Esophagus (tissue), 2 donors: ENCODE measurements around the gene KIRREL3. TPM values are rescaled to one million over a fixed set of nuclear protein-coding genes. Genes with fewer than 3 reads are reported as not detected.

Experiments
- H3K27ac ChIP-seq, 2 donors: one replicate each; pipeline ENCODE4 v1.5.1; 2013; ENCODE audit warnings: low read depth in 2 of 2, mild to moderate bottlenecking in 2 of 2, inconsistent platforms in 1 of 2, low read length in 1 of 2, moderate library complexity in 1 of 2
- H3K27me3 ChIP-seq, 2 donors: one replicate each; pipeline ENCODE4 v1.6.1; 2013; ENCODE audit warnings: low read length in 2 of 2, control low read depth in 1 of 2, mild to moderate bottlenecking in 1 of 2; ENCODE audit not compliant: insufficient read depth in 2 of 2, control insufficient read depth in 1 of 2
- H3K36me3 ChIP-seq, 2 donors: one replicate each; pipeline ENCODE4 v1.6.1; 2013; ENCODE audit warnings: low read length in 1 of 2; ENCODE audit not compliant: control insufficient read depth in 2 of 2, insufficient read depth in 2 of 2
- H3K4me1 ChIP-seq, 2 donors: one replicate each; pipeline ENCODE4 v1.6.1; 2013; ENCODE audit warnings: low read length in 1 of 2; ENCODE audit not compliant: control insufficient read depth in 2 of 2, insufficient read depth in 2 of 2
- H3K4me3 ChIP-seq, 2 donors: one replicate each; pipeline ENCODE4 v1.5.1; 2013; ENCODE audit warnings: low read length in 2 of 2, mild to moderate bottlenecking in 2 of 2, low read depth in 1 of 2, moderate library complexity in 1 of 2
- H3K9me3 ChIP-seq, 2 donors: one replicate each; pipeline ENCODE4 v1.6.1; 2013; ENCODE audit warnings: mild to moderate bottlenecking in 2 of 2, low read depth in 1 of 2, low read length in 1 of 2, moderate library complexity in 1 of 2; ENCODE audit not compliant: control insufficient read depth in 2 of 2, insufficient read depth in 1 of 2
- WGBS, 2 donors: extraction: QIAGEN DNeasy Blood & Tissue Kit; methylation state at CpG; one replicate each; pipeline ENCODE4 v1.1.7; 2013; 5-methylcytosine and 5-hydroxymethylcytosine counted together
- polyA plus RNA-seq, 2 donors: library from polyadenylated mRNA; stranded (reverse); fragments of 200-250 nt; gene quantifications; one replicate each; pipeline ENCODE4 v1.2.3, GENCODE V29; 2013
- donor health status: healthy with polysubstance abuse.
- donor health status: Bipolar disorder and iron deficiency.

The KIRREL3 gene
- polyA plus RNA-seq, 2 donors, result 0.05 to 0.12 TPM

DNA sequence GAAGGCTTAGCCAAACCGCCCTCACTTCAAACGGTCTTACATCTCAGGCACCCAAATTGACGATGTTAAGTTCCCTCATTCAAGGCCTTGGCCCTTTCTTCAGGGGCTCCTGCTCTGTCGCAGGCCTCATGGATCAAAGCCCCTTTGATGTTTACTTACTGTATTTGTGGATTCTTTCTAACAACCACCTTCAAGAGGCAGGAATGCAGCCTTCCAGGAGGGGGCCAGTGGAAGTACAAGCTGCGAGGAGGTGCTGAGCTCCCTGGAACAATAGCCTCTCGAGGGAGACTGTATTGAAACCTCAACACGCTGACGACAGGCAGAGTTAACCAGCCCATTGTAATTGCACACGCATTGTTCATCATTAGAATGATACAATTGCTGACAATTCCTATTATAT is 436.0 kb downstream of the KIRREL3 start:
- Histone ChIP-seq H3K4me1 (no peaks in the 10 kb centered on the region), H3K27me3 (no peaks in the 10 kb centered on the region), H3K36me3 (no peaks in the 10 kb centered on the region), H3K4me3 (no peak overlapping the region), H3K27ac (no peak overlapping the region), H3K9me3 (no peaks in the 10 kb centered on the region)
- WGBS, 2 donors, result 9 to 10% methylated on average over 9 of the region's 9 CpGs

DNA sequence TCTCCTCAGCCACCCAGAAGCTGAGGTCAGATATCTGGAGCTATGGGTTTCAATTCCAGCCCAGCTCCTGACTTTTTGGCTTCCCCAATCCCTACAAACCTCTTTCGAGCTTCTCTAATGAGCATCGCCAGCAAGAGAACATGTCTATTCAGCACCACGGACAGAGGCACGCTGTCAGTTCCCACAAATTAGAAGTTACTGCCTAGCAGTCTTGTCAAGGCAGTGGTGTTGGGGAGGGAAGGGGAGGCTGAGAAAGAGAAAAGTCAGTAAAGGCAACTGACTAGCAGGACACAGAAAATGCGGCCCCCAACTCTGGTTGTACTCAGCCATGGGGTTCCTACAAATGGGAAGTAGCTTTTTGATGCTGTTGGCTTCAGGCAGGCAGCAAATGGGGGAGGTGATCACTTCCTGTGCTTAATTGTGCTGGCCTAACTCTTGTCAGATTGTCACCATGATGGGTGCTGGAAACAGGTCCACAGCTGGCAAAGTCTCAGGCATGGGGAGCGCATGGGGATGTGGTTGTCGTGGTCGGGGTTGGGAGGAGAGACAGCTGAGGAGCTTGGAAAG is 439.2 kb downstream of the KIRREL3 start:
- no peak overlapping the region for H3K27ac ChIP-seq
- no peaks in the 10 kb centered on the region for H3K27me3 ChIP-seq
- no peaks in the 10 kb centered on the region for H3K9me3 ChIP-seq
- WGBS, 2 donors, result 27 to 35% methylated on average over 8 of the region's 8 CpGs
- H3K36me3 ChIP-seq, result no peaks in the 10 kb centered on the region
- H3K4me3 ChIP-seq, result no peak overlapping the region
- no peaks in the 10 kb centered on the region for H3K4me1 ChIP-seq

DNA sequence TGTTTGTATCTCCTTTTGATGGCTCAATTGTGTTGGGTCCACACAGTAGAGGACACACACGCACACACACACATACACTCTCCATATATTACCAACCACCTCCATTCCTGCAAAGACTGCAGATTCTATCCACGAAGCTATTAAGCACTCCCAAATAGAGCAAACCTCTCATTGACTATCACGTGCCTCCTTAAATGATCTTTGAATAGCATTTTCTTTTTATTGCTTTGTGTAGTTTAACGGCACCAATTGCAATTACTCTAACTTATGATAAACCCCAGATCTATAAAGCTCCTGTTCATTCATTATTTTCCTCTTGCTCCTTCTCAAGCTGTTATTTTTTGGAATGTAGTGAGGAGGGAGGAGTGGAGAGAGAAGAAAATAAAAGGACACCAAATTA is 440.3 kb downstream of the KIRREL3 start:
- Histone ChIP-seq H3K9me3 (no peaks in the 10 kb centered on the region), H3K4me1 (no peaks in the 10 kb centered on the region), H3K4me3 (no peak overlapping the region), H3K27me3 (no peaks in the 10 kb centered on the region), H3K27ac (no peak overlapping the region), H3K36me3 (no peaks in the 10 kb centered on the region)
- 66 to 76% methylated on average over 4 of the region's 4 CpGs for WGBS, 2 donors

DNA sequence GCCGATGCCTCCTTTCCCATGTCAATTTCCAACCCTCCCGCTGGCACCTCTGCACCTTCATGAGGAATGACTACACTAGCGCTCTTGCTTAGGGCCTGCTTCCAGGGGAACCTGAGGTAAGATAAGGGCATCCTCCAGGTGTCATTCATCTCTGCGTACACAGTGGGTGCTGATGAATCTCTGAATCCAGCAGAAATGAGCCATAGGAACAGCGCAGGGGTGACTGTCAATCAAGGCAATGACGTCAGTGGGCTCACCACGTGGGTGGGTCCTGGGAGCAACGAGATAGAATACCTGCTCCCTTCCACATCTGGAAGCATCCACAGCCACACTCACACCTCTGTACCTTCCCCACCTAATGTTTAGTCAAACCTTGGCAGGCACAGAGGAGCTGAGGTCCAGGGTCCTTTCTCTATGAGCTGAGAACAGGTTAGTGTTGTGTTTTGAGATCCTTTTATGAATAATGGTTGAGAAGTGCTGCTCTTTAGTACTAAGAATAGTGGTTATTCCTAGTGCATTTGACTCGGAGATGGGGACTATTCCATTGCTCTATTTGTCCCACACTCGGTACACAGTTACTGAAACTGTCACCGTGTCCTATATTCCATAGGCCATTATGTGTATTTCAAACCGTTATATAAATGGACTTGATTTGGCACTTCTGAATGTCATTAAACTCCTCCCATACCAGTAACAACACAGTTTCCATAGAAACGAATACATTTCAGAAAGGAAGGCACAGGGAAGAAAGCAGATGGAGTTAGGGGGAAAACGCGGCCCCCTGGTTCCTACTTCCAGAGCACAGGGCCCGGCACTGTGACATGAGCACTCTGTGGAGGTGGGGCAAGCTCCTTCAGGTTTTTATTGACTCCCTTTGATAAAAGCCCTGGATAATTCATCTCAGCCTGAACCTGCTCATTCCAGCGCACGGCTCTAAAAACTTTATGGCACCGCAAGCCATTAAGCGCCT is 451.7 kb downstream of the KIRREL3 start:
- H3K27me3 ChIP-seq, result no peaks in the 10 kb centered on the region
- WGBS, 2 donors, result 68 to 70% methylated on average over 20 of the region's 20 CpGs
- no peaks in the 10 kb centered on the region for H3K36me3 ChIP-seq
- H3K4me1 ChIP-seq, result no peaks in the 10 kb centered on the region
- H3K27ac ChIP-seq, result no peak overlapping the region
- H3K9me3 ChIP-seq, result no peaks in the 10 kb centered on the region
- H3K4me3 ChIP-seq, result no peak overlapping the region

DNA sequence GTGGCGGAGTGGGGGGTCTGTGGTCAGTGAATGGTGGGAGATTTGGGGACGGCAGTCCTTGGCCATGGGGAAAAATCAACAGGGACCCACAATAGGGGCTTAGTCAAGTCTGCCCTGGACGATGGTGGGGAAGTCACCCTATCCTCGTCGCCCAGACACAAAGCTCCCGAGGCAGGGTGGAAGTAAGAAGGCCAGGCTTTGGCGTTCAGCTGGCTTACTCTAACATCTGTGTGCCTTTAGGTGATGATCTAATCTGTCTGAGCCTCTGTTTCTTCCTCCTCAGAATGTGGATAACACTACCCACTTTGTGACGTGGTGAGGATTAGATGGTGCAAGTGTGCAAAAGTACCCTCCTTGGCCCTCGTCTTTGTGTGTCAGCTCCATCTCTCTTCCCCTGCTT is 452.9 kb downstream of the KIRREL3 start:
- Histone ChIP-seq H3K4me1 (no peaks in the 10 kb centered on the region), H3K27ac (no peak overlapping the region), H3K36me3 (no peaks in the 10 kb centered on the region), H3K27me3 (no peaks in the 10 kb centered on the region), H3K4me3 (no peak overlapping the region), H3K9me3 (no peaks in the 10 kb centered on the region)
- 77 to 85% methylated on average over 9 of the region's 9 CpGs for WGBS, 2 donors

DNA sequence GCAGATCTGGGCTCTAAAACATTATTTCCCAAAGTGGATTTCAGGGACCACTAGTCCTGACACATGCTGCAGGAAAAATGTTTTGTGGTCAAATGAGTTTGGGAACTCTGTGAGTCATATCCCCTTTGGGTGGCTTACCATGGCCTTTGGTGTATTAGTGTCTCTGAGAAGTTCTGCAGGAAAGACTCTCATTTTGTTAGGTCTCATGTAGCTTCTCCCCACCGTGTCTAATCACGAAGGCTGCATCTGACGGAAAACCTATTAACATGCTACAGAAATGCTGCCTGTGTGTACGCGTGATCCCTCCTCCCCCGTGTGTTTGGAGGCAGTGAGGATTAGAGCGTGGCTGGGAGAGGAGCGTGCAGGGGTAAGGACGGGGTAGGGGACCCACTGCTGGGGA is 453.4 kb downstream of the KIRREL3 start:
- Histone ChIP-seq H3K27ac (no peak overlapping the region), H3K36me3 (no peaks in the 10 kb centered on the region), H3K27me3 (no peaks in the 10 kb centered on the region), H3K9me3 (no peaks in the 10 kb centered on the region), H3K4me3 (no peak overlapping the region), H3K4me1 (no peaks in the 10 kb centered on the region)
- 76 to 84% methylated on average over 9 of the region's 9 CpGs for WGBS, 2 donors

DNA sequence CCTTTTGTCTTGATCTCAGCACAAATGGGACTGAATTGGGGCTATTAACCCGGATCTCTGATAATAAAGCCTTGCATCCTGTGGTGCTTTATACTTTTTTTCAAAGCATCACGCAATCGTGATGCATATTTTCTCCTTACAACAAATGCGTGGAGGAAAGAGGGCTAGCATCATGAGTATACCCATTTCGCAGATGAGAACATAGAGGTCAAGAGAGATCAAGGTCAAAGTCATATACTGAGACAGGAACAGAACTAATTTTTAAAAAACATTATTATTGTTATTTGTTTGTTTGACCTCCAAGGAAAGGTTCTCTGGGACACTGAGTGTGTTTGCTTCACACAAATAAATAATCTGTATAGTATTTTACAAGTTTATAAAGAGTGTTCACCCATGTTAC is 453.9 kb downstream of the KIRREL3 start:
- no peak overlapping the region for H3K4me3 ChIP-seq
- no peak overlapping the region for H3K27ac ChIP-seq
- no peaks in the 10 kb centered on the region for H3K36me3 ChIP-seq
- H3K9me3 ChIP-seq, result no peaks in the 10 kb centered on the region
- H3K27me3 ChIP-seq, result no peaks in the 10 kb centered on the region
- 81 to 88% methylated on average over 5 of the region's 5 CpGs for WGBS, 2 donors
- H3K4me1 ChIP-seq, result no peaks in the 10 kb centered on the region

DNA sequence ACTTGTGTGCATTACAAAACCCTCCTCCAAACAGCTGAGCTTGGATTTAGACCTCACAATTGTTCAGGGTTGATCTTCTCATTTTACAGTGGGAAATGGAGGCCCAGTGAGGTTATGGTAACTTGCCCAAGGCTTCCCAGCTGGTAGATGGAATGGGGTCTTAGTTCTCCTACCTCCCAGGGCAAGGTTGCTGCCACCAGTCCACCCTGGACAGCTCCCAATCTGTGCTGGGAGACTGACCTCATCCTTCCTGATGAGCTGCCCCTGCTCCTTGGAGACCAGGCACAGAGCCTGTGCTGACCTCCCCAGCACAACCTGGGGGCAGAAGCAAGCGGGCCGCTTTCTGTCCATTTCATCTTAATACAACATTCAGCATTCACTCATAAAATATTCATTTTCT is 454.4 kb downstream of the KIRREL3 start:
- Histone ChIP-seq H3K27ac (no peak overlapping the region), H3K36me3 (no peaks in the 10 kb centered on the region), H3K27me3 (no peaks in the 10 kb centered on the region), H3K9me3 (no peaks in the 10 kb centered on the region), H3K4me1 (no peaks in the 10 kb centered on the region), H3K4me3 (no peak overlapping the region)
- 83 to 89% methylated on average over 2 of the region's 2 CpGs for WGBS, 2 donors

DNA sequence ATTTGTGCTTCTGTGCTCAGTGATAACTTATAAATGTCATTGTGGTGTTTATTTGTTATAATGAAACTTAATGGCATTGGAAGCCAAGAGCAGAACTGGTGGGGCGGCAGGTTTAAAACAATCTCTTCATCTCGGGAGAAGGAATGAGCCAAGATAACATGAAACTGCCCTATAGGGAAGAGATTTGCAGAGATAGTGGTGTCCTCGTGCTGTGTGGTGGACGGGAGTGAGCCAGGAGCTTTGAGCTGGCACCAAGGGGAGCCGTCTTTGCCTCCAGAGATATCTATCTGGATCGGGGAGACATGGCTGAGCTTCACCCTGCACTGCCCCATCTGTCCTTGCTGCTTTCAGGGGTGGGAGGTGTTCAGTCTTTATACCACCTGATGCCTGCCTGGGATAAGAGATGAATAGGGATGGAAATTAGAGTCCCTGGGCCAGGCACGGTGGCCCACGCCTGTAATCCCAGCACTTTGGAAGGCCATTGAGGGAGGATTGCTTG is 455.5 kb downstream of the KIRREL3 start:
- no peak overlapping the region for H3K4me3 ChIP-seq
- 55 to 67% methylated on average over 8 of the region's 8 CpGs for WGBS, 2 donors
- H3K27ac ChIP-seq, result no peak overlapping the region
- H3K9me3 ChIP-seq, result no peaks in the 10 kb centered on the region
- no peaks in the 10 kb centered on the region for H3K36me3 ChIP-seq
- no peaks in the 10 kb centered on the region for H3K4me1 ChIP-seq
- no peaks in the 10 kb centered on the region for H3K27me3 ChIP-seq
